NCI-H526 (cell line): Measurements from ENCODE around the gene FBXL17.

Source experiments
- DNase-seq, 2 experiments: peaks; one replicate each; lab custom pipeline; 2025; lab: John Stamatoyannopoulos, UW

The FBXL17 gene

DNA sequence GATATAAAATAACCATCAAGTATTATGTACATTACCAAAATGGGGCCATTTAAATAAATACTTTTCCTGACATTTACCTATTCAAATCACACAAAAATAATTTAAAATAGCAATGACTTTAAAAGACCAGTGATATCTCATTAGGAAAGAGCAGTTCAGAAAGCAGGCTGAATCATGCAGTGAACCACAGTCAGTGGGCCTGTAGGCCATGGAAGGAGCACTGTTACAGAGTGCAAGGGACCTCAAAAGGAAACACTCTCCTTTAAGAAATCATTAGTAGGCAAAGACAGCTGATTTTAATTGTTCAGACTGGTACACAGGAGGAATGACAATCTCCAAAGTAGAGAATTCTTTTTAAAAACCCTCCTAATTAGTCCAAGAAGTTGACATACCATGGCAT is 427.6 kb downstream of the FBXL17 start:
- DNase-seq: no peak

DNA sequence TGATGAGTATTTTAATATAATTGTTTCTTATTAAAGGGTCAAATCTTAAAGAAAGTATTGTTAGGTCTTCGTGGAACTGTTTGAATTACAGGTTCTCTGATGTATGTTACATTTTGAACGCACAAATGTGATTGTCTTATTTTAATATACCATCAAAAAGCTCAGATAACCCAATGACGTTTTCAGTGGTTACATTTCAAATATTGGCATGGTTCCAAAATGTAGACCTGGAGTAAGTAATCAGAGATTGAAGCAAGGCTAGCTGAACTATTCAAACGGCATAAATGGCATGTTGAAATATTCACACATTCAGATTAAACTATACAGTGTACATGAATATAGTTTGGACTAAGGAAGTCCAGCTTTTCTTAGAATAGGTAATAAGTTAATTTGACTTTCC is 429.4 kb downstream of the FBXL17 start:
- DNase-seq: no peak

DNA sequence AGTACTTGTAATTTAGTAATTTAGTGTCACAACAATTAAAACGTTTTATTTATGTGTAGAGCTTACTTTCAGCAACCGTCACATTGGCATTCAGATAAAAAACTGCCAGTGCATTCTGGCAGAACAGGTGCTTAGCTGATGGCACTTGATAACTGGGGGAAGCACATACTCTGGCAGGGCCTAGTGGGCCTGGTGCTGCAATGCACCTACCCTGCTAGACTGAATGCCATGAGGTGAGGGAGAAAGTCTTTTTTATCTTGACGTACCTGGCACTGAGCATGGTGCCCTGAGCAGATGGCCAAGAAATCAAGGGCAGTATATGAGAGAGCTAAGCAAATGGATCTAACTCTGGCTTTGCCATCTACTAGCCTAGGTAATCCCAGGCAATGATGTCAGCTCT is 430.6 kb downstream of the FBXL17 start:
- no peak for DNase-seq

DNA sequence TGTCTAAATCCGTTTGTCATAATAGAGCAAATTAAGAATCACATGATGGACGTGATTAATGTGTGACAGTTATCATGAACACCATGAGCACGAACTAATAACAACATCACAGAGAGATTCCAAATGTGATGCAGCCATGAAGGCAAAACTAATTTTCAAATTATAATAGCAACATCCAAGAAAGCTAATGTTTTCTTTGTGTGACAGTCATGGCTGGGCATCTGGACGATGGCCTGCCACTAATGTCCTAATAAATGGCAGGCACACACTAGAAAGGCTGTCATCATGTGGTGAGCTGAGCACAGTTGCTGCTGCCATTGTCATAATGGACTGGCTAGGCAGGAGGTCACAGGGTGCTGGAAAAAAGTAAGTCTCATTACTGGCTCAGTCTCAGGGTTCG is 431.1 kb downstream of the FBXL17 start:
- no peak for DNase-seq

DNA sequence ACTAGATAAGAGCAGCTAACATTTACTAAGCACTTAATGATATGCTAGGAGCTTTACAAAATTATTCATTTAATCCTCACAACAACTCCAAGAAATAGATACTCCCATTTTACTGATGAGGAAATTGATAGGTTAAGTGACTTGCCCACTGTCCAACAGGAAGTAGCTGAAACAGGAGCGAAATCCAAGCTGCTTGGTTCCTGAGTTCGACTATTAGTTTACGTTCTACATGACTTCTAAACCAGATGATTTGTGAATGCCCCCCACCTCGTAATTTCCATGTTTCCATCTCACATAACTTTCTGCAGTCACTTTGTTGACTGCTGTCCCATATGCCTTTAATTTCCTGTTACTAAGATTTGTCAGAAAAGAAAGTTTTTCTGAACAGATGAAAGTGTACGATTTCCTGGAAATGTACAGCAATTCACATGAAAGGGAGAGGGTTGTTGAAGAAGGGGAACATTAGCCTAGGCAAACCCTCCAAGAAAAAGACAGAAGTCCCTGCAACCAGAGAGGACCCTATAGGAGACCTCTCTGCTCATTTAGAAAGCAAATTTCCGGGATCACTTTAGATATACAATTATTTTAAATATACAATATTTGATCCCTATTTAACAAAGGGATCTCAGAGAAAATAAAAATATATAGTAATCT is 432.1 kb downstream of the FBXL17 start:
- DNase-seq: no peak

DNA sequence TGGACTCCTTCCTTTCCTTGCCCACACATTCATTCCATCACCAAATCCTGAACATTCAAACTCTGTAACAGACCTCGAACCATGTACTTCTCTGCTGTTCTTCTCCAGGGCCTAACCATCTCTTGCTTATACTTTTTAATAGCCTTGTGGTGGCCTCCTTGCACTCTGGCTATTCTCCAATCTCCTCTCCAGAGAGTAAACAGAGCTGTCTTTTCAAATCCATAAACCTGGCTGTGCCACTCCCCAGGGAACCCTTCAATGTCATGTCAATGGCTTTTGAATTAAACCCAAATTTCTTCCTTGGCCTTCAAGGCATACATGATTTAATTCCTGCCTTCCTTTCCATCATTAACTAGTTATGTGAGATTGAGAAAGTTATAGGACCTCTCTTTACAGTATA is 433.5 kb downstream of the FBXL17 start:
- no peak for DNase-seq

DNA sequence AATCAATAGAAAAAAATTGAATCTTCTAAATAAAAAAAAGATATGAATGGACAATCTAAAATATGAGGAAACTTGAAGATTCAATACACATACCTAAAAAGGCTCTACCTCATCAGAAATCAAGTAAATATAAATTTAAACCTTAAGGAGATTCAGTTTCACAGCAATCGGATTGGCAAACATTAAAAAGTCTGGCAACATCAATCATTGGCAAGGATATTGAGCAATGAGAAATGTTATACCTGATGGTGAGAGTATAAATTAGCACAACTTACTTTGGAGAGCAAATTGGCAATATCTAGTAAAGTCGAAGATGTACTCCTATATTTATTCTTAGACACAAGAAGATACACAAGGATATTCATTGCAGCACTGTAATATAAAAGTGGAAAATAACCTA is 436.8 kb downstream of the FBXL17 start:
- no peak for DNase-seq

DNA sequence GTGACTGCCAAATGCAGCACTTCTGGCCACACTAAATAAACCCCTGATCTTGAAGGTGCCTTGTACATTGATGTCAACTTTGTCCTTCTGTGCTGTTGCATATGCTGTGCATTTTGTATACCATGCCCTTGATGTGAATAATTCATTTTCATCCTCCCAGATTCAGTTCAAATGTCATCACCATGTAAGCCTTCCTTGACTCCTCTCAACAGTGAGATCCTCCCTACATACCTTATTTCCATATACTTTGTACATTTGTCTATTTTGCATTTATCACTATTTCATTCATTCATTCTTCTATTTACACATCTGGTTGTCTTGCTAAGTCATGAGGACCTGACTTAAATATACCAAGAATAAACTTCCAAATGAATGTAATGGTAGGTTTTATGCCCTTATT is 438.0 kb downstream of the FBXL17 start:
- no peak for DNase-seq

DNA sequence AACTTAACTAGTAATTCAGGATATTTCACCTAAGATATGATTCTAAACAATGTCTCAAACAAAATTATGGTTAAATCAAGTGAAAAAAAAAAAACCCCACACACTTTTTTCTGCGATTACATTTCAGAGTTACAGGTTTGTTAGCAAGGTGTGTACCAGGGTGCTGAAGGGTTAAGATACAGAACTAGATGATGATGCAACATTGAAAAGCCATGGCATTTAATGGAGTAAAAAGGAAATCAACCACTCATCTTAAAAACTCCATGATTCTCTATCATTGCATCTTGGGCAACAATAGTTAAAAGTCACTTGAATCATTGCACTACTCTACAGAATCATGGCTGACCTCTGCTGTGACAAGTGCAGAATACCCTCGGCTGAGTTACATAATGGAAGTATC is 440.9 kb downstream of the FBXL17 start:
- DNase-seq: no peak

DNA sequence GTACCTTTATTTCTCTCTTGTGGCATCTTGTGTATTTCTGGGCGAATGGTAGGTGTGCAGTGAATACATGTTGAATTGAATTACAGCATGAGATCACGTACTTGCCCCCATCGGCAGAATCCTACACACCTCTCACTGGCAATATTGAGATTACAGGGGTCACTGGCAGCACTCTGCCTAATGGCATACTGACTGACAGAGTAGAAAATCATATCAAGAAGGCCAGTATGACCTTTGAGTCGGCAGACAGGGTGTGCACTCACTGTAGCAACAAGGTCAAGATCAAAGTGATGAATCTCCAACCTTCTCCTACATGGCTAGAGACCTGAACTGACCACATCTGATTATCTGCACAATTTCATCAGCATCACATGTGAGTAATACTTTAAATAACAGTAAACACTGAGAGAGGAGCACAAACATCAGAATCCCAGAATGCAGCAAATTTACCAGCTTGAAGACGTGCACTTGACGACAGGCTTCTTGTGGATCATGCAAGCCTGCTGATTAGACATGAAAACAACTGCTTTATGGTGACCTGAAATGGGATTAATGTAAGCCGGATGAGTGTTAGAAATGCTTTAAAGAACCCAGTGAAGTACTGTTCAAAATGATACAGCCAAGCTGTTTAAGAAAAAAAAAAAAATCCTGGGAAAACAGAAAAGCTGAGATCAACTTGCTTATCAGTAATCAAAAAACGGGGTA is 444.1 kb downstream of the FBXL17 start:
- no peak for DNase-seq

DNA sequence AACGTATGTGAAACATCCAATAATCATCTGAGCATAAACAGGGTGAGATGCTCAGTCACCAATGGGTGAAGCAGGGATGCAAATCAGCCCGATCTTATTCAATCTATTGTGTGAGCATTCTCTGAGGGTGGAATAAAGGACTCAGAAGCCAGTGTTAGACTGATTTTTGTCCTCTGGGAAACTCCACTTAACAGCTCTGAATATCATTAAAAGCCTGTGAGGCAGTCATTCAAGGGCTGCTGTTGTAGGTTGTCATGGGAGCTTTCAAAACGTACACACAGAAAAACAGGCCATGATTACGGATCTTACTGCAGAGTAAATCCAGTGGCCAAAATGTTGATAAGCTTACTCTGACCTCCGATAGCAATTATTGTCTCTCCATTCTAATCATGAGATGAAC is 444.7 kb downstream of the FBXL17 start:
- no peak for DNase-seq

DNA sequence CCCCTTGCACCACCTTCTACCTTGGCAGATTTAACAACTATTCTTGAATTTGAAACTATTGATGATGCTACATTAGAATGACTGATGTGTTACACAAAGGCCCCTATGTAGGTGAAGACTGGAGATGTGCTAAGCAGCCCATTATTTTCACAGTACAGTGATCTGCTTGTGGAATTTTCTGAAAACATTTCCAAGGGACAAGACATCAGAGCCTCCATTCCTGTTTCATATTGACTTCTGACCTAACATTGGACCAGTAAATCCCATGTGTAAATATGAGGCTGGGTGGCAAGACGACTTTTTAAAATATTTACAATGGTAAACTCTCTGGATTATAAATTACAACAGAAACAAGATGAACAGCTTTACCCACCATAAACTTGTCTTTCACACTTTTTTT is 445.4 kb downstream of the FBXL17 start:
- DNase-seq: no peak

DNA sequence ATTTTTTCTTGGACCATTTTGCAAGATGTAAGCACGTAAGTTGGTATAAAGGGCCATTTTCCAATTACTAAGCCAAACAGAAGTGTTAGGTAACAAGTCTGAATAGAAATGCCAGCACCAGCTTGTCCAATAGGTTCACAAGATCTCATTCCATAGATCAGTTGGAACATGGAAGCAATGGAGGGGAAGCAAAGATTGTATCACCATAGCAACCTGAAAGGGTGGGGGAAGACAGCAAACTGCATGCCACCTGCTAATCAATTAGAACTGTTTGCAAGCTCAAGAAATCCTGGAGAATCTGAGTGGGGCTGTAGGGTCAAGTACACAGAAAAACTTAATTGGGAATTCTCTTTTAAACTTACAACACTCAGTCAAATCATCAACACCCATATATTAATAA is 446.3 kb downstream of the FBXL17 start:
- DNase-seq: no peak

DNA sequence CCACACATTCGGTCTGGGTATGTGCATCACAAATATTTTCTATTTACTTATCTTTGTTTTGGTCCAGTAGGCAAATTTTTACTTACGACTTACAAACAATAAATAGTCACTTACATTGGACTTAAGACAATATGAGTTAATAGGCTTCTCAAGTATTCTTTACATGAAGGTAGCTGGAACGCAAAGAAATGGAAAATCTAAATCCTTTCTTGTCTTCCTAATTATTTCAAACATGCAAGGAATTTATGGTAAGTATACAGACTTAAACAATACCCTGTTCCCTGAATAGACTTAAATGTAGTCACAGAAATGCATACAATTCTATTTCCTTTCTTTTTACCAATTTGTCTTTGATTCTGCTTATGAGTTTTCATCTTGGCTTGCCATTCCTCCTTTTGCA is 448.6 kb downstream of the FBXL17 start:
- DNase-seq: no peak

DNA sequence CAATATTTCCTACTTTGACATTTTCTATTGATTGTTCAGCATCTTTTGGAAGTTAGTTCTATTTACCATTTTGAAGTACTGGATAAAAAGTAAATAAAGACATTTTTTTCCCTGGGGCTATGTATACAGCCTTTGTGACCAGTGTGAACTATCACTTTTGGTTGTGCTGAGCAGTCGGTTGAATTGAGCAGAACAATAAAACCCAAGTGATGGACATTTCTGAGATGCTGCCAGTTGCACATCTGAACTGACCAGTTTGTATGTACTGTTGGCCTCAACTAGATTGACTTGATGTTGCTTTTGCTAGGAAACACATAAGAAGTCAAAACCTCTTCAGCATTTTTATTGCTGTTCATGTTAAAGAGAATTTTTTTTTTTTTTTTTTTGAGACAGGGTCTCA is 451.0 kb downstream of the FBXL17 start:
- DNase-seq: no peak

DNA sequence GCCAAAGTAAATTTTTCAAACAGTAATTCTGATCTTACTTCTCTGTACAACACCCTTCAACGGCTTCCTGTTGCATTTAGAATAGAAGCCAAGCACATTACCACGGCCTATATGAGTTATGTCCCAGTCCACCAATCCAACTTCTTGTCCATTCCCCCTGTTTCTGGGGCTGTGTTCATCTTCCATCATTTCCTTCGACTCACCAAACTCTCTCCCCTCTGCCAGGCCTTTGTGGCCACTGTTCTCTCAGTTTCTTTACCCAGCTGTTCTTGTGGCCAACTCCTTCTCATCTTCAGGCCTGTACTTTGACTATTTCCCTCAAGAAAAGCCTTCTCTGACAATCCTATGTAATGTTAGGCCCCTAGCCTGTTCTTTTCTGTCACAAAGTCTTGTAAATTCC is 451.8 kb downstream of the FBXL17 start:
- DNase-seq: no peak

DNA sequence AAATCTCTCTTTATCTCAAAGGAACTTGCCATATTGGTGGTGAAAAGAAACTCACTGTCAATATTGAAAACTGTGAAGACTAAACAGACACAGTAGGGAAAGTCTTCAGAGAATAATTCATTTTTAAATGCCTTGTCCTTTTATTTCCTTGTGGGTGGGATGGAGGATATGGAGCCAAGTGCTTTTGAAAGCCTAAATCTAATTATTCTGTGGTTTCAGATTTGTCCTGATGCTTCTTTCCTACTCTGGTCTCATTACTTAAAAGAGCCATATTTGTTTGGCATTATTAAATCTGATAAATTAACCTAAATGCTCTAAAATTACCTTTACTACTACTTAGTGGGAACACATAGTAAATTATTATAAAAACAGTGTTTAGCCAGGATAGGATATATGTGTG is 452.8 kb downstream of the FBXL17 start:
- DNase-seq: no peak

DNA sequence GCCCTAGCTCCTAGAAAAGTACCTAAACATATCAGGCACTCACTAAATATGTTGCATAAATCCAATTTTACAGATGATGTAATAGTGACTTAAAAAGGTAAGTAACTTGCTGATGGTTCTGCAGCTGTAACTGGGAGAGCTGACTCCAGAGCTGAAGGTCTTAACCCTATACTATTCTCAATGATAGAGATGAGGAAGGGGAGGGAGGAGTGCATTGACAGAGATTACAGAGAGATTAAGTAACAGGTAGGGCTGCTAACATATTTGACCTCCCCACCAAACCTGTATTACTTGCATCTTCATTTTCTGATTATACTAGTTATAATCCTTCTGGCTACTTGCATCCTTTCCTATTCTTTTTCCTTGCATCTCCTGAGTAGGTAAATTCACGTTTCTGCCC is 455.8 kb downstream of the FBXL17 start:
- no peak for DNase-seq

DNA sequence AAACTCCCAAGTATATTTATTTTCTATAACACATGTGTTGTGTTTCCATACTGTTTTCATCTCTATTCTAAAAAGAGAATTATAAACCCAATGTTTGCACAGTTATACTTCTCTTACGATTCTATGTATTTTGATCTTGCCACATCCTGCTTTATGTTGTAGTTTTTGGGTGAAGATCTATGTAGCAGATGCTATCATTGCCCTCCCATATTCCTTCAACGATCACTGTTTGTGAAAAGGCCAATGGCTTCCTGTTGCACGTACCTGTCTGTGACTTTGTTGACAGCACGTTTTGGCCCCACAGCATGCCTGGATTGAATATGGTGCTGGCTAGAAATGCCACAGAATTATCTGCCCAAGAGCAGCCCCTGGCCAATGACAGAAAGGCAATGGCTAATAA is 456.7 kb downstream of the FBXL17 start:
- no peak for DNase-seq

DNA sequence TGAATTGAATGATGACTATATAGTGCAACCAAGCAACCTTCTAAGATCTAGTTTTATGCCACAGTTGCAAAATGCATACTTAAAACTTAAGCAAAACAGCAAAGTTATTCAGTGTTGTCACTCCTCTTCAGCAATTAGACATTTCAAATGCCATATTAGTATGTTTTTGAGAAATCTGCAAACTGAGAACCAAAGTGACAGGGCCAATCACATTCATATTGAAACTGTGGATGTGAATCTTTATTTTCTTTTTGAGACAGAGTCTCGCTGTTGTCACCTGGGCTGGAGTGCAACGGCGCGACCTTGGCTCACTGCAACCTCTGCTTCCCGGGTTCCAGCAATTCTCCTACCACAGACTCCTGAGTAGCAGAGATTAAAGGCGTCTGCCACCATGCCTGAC is 461.9 kb downstream of the FBXL17 start:
- no peak for DNase-seq

DNA sequence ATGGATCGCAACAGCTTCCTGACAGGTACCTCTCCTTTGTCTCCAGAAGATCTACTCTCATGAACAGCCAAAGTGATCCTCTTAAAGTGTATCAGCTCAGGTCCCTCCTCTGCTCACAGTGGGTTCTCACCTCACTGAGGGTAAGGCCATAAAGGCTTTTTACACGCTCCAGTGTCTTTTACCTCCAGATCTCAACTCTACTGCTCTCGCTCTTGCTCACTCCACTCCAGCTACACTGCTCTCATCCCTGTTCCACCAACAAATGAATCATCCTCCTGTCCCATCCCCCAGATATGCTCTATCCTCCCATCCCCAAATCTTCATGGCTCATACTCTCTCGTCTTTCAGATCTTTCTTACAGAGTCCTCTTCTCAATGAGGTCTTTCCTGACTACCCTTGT is 462.5 kb downstream of the FBXL17 start:
- no peak for DNase-seq

DNA sequence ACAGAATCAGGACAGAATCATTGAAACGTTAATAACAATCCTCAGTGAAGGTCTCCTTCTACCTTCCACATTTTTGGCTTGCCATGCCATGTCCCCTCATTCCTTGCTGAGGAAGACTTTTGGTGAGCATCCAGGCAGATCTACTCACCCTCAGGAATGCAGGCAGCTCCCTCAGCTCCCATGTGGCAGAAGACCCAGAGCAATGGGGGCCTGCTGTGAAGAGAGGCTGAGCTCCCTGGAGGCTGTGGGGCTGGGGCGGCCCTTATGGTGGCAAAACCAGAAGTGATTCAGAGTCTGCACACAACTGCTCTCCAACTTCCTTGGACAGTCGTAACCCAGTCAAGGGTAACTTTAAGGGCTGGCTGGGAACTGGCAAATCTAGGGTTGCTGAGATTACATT is 463.9 kb downstream of the FBXL17 start:
- no peak for DNase-seq

DNA sequence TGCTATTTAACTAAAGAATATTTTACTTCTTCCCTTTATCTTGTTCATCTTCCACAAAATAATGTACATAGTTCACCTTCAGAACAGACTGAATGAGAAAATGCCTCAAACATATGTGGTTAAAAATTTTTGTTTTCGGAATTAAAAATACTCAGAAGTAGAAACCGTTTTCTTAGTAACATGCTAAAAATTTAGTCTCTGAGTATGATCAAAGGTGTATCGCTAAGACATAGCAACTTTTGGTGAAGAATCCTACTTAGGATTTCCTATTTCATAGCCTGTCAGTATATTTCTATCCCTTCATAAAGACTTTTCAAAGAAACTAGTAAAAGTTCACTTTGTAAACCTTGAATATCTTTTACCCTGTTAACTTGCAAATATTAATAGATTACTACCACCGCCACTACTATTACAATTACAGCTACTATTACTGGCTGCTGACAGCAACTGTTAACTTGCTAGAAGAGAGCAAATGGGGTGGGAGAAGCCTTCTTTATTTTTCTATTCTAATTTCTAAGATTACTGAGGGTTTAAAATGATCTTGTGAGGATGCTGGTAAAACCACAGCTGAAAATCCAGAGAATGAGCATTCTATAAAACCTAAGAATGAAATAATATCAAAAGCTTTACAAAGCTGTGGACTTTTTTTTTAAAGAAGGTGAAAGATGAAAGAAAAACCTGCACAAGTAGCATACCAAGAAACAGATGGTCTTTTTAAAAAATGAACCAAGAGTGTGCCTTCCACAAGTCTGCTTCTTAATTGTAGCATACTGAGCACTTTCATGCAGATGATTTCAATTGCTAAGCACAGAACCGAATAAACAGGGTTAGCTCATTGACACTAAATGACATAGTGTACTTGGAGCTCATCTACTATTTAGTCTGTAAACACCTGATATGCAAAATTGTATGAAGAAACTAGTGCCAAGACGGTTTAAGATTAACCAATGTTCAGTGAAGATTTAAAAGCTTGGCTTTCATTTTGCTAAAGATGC is 464.9 kb downstream of the FBXL17 start:
- no peak for DNase-seq
